HG02588 (cell line): ENCODE data around the gene HAP1.

Experiments
- ATAC-seq: cut with Tn5 transposase; IDR thresholded peaks from one replicate; pipeline ENCODE4 v1.9.1; 2021; ENCODE audit warnings: mild to moderate bottlenecking, moderate library complexity; ENCODE audit not compliant: unreplicated experiment

HAP1 gene

GRCh38 chr17:41763327-41763726 is 28.9 kb upstream of the HAP1 start:
- no peak for ATAC-seq

GRCh38 chr17:41762841-41763240 is 28.4 kb upstream of the HAP1 start:
- no peak for ATAC-seq

GRCh38 chr17:41762391-41762790 is 27.9 kb upstream of the HAP1 start:
- no peak for ATAC-seq

- ATAC-seq, result no peak
Observed at GRCh38 chr17:41760878-41761277, 26.4 kb upstream of the HAP1 start.

GRCh38 chr17:41758601-41759000 is 24.2 kb upstream of the HAP1 start:
- ATAC-seq, result no peak

GRCh38 chr17:41754066-41754465 is 19.6 kb upstream of the HAP1 start:
- ATAC-seq, result no peak

- ATAC-seq, result no peak
Observed at GRCh38 chr17:41751288-41751687, 16.8 kb upstream of the HAP1 start.

- no peak for ATAC-seq
Observed at GRCh38 chr17:41750862-41751261, 16.4 kb upstream of the HAP1 start.

GRCh38 chr17:41748275-41748674 is 13.8 kb upstream of the HAP1 start:
- no peak for ATAC-seq

- ATAC-seq, result no peak
Observed at GRCh38 chr17:41741709-41742108, 7.3 kb upstream of the HAP1 start.

GRCh38 chr17:41740506-41740905 is 6.1 kb upstream of the HAP1 start:
- no peak for ATAC-seq

GRCh38 chr17:41739661-41740352 is 5.4 kb upstream of the HAP1 start:
- no peak for ATAC-seq

- no peak for ATAC-seq
Observed at GRCh38 chr17:41738801-41739112, 4.3 kb upstream of the HAP1 start.

- no peak for ATAC-seq
Observed at GRCh38 chr17:41738077-41738800, 3.8 kb upstream of the HAP1 start.

GRCh38 chr17:41737680-41738023 is 3.2 kb upstream of the HAP1 start:
- ATAC-seq, result no peak

- no peak for ATAC-seq
Observed at GRCh38 chr17:41736983-41737679, 2.7 kb upstream of the HAP1 start.

- ATAC-seq, result no peak
Observed at GRCh38 chr17:41735744-41736143, 1.3 kb upstream of the HAP1 start.

GRCh38 chr17:41734949-41735313 is 488 bp upstream of the HAP1 start:
- ATAC-seq, result no peak

- no peak for ATAC-seq
Observed at GRCh38 chr17:41733348-41734138, 900 bp downstream of the HAP1 start.

- ATAC-seq, result no peak
Observed at GRCh38 chr17:41731836-41732235, 2.6 kb downstream of the HAP1 start.

- no peak for ATAC-seq
Observed at GRCh38 chr17:41730479-41730878, 4.0 kb downstream of the HAP1 start.

GRCh38 chr17:41728056-41728455 is 6.4 kb downstream of the HAP1 start:
- no peak for ATAC-seq
